ENCODE measurements around the gene EFNB3. TPM values are rescaled to one million over a fixed set of nuclear protein-coding genes. Genes with fewer than 3 reads are reported as not detected.

The EFNB3 gene
- total RNA-seq, 1 experiment from 2014 or later: 1.5 TPM

DNA sequence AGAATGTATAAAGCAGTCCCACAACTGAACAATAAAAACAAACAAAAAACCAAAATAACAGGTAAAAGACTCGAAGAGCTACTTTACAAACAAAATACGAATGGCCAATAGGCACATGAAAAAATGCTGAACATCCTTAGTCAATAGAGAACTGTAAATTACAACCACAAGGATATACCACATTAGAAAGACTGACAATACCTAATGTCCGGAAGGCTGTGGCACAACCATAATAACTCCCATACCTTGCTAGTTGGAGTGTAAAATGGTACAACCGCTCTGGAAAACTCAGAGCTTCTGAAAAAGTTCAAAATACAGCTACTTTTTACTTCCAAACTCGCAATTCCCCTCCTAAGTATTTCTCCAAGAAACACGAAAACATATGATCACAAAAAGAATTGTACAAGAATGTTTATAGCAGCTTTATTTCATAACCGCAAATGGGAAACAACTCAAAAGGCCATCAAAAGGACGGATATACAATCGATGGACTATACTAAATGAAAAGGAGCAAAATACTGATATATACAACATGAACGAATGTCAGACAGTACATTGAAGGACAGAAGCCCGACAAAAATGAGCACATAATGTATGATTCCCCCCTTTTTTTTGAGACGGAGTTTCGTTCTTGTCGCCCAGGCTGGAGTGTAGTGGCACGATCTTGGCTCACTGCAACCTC, 20.0 kb upstream of the EFNB3 start:
- Histone ChIP-seq H3K36me3 (ENCODE audit: low read depth) (peaks cover 18% of the 10 kb centered on the region), H2AFZ (no peak overlapping the region), H3K79me2 (ENCODE audit: low read depth) (peaks cover 88% of the 10 kb centered on the region), H3K4me1 (replicated peaks; ENCODE audit: insufficient read depth) (peaks cover 10% of the 10 kb centered on the region), H3F3A (ENCODE audit: insufficient read depth, low read depth) (peaks cover 33% of the 10 kb centered on the region), H3K4me2 (peak overlapping the region; percentile 93), H4K20me1 (ENCODE audit: insufficient read depth) (peaks cover 36% of the 10 kb centered on the region), H3K27ac (peak overlapping the region; percentile 96), H3K4me3 (peak overlapping the region; percentile 99), H3K27me3 (ENCODE audit: insufficient read depth, low read depth) (no peaks in the 10 kb centered on the region), H3K9me3 (ENCODE audit: insufficient read depth, low read depth) (no peaks in the 10 kb centered on the region), H3K9me2 (ENCODE audit: insufficient read depth) (no peaks in the 10 kb centered on the region)
- intact Hi-C loops (cut with micrococcal nuclease; ENCODE audit: unreplicated experiment): loop anchor here (5.0 kb wide), 6 partner anchors 53 to 638 kb away; partner anchors contain the start of genes CLDN7, SHBG and TMEM256
- DNase-seq: no peak
- TF ChIP-seq, protein P1, sequence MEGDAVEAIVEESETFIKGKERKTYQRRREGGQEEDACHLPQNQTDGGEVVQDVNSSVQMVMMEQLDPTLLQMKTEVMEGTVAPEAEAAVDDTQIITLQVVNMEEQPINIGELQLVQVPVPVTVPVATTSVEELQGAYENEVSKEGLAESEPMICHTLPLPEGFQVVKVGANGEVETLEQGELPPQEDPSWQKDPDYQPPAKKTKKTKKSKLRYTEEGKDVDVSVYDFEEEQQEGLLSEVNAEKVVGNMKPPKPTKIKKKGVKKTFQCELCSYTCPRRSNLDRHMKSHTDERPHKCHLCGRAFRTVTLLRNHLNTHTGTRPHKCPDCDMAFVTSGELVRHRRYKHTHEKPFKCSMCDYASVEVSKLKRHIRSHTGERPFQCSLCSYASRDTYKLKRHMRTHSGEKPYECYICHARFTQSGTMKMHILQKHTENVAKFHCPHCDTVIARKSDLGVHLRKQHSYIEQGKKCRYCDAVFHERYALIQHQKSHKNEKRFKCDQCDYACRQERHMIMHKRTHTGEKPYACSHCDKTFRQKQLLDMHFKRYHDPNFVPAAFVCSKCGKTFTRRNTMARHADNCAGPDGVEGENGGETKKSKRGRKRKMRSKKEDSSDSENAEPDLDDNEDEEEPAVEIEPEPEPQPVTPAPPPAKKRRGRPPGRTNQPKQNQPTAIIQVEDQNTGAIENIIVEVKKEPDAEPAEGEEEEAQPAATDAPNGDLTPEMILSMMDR (conservative IDR thresholded peaks at IDR 0.05): no peak
- TF ChIP-seq EZH2 (IDR thresholded peaks at IDR 0.05; ENCODE audit: low read depth): no peak
- no TSS peak for BruUV-seq (replicated peaks)
- POLR2A ChIA-PET (ENCODE audit: unreplicated experiment): interaction anchor here (0.6 kb wide), 1 partner anchor 68 kb away, joined by 4 read pairs; no protein-coding TSS in a partner anchor
- CTCF ChIA-PET: interaction anchor here (0.7 kb wide), 2 partner anchors 141 to 434 kb away, joined by 3 read pairs; partner anchors contain the start of gene CTDNEP1

DNA sequence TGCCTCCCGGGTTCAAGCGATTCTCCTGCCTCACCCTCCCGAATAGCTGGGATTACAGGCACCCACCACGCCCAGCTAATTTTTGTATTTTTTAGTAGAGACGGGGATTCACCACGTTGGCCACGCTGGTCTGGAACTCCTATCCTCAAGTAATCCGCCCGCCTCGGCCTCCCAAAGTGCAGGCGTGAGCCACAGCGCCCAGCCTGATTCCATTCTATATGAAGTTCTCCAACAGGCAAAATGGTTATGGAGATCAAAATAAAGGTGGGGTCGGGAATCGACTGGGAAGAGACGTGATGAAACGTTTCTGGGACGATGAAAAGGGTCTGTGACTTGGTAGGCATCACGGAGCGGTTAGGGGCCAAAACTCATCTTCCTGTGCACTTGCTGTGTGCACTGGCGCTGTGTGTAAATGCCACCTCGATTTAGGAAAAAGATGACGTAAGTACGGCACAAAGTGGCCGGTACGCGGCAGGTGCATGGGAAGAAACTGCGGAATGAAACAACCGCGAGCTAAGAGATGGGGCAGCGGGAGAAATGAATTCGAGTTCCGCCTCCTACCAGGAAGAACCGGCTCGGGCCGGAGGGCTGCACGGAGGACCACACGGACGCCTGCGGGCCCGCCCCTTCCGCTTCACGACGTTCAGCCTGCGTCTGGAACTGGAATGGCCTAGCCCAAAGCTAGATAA, 19.3 kb upstream of the EFNB3 start:
- H2AFZ ChIP-seq: peak overlapping the region; percentile 73; the same call in 1 of the 2 replicates
- peaks cover 33% of the 10 kb centered on the region for H3F3A ChIP-seq (ENCODE audit: insufficient read depth, low read depth)
- TF ChIP-seq, protein P1 (conservative IDR thresholded peaks at IDR 0.05): no peak
- no peak for TF ChIP-seq EZH2 (IDR thresholded peaks at IDR 0.05; ENCODE audit: low read depth)
- H3K4me2 ChIP-seq: peak overlapping the region; percentile 93
- no peaks in the 10 kb centered on the region for H3K27me3 ChIP-seq (ENCODE audit: insufficient read depth, low read depth)
- peak overlapping the region; percentile 96 for H3K27ac ChIP-seq
- peaks cover 18% of the 10 kb centered on the region for H3K36me3 ChIP-seq (ENCODE audit: low read depth)
- intact Hi-C loops (cut with micrococcal nuclease; ENCODE audit: unreplicated experiment): loop anchor here (1.0 to 5.0 kb wide), 10 partner anchors 53 to 638 kb away; partner anchors contain the start of genes CLDN7, POLR2A, SHBG and TMEM102
- peak; percentile 81 to 91 for DNase-seq
- ChIA-PET CTCF (interaction anchor here (0.6 to 0.8 kb wide), 4 partner anchors 71 to 434 kb away, joined by 3 to 9 read pairs (median 3); partner anchors contain the start of genes CTDNEP1 and FXR2), POLR2A (ENCODE audit: unreplicated experiment) (interaction anchor here (0.6 to 0.8 kb wide), 4 partner anchors 69 to 441 kb away, joined by 4 to 7 read pairs (median 6); no protein-coding TSS in a partner anchor)
- peak overlapping the region; percentile 99 for H3K4me3 ChIP-seq
- H3K9me3 ChIP-seq (ENCODE audit: insufficient read depth, low read depth): no peaks in the 10 kb centered on the region
- H3K4me1 ChIP-seq (replicated peaks; ENCODE audit: insufficient read depth): peaks cover 10% of the 10 kb centered on the region
- peaks cover 83% of the 10 kb centered on the region for H3K79me2 ChIP-seq (ENCODE audit: low read depth)
- BruUV-seq (replicated peaks): no TSS peak
- H4K20me1 ChIP-seq (ENCODE audit: insufficient read depth): peaks cover 36% of the 10 kb centered on the region
- no peaks in the 10 kb centered on the region for H3K9me2 ChIP-seq (ENCODE audit: insufficient read depth)

All from PC-9 (cell line).